HG03457 (cell line): Measurements from ENCODE around the gene EPHA3.

ENCODE experiments used
- ATAC-seq: cut with Tn5 transposase; IDR thresholded peaks from one replicate; pipeline ENCODE4 v1.9.1; 2021; ENCODE audit warnings: moderate number of reproducible peaks; ENCODE audit not compliant: unreplicated experiment

EPHA3 gene

DNA sequence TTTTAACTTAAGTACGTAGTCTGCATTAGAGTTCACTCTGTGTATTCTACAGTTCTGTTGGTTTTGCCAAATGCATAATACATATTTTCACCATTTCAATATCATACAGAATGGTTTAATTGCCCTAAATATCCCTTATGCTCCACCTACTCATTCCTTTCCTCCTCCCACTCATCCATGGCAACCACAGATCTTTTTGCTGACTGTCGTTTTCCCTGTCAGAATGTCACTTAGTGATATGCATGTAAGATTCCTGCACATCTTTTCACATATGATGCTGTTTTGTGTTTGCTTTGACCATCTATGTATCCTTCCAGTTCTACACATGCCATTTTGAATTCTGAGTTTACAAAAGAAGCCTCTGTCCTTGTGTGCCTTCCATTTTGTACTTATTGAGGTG lies 36.7 kb downstream of the EPHA3 start:
- no peak for ATAC-seq

DNA sequence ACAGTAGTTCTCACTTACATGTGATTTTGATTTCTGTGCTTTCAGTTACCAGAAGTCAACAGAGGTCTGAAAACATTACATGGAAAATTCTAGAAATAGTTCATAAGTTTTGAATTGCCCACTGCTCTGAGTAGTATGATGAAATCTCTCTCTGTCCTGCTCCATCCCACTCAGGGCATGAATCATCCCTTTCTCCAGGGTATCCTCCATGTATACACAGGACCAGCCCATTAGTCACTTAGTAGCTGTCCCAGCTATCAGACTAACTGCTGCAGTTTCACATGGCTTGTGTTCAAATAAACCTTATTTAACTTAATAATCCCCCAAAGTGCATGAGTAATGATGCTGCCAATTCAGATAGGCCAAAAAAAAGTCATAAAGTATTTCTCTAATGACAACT lies 38.6 kb downstream of the EPHA3 start:
- ATAC-seq, result no peak

DNA sequence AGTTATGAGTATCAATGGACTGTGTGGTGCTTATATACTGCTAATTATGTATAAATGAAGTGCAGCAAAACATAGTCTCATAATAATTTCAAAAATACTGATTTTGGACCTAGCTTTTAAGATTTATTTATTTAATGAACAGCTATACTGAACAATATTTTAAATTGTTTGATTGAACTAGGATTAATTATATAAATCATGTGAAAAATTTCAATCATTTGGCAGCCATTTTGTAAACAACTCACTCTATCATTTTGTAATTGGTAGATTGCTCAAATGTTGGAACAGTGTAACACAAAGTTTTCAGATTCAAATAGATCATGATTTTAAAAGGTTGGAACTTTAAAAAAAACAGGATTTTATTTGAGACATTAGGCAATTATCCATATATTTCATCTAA lies 47.0 kb downstream of the EPHA3 start:
- no peak for ATAC-seq

DNA sequence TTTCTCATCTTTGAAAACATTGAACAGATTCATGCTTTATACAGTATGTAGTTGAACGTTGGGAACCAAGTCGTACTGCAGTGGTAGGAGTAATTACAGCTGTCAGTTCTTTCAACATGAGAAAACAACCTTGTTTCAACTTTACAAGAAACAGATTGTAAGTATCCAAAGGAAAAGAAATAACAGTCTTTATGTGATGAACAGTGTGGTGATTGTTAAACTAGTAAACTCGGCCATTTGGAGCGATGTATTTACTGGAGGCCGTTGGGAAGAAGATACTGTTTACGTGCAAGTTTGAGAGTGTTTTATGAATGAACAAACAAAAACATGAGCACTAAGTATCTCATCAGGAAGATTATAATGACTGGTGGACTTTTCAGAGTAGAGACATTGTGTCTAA lies 48.4 kb downstream of the EPHA3 start:
- ATAC-seq, result no peak

DNA sequence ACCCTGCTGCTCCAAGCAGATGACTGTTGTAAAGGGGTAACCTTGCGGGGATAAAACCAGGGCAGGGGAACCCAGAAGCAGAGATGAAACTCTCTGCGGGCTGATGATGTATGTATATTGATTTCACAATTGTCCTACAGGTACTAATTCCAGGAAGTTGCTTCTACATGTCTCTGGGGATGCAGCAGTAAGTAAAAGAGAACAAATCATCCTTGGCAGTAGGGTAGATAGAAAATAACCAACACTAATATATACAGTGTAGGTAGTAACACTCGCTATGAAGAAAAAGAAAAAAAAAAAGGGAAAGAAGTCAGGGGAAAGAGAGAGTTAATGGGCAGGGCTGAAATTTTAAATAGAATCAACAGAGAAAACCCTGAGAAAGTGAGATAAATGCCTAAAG lies 50.2 kb downstream of the EPHA3 start:
- ATAC-seq, result no peak

DNA sequence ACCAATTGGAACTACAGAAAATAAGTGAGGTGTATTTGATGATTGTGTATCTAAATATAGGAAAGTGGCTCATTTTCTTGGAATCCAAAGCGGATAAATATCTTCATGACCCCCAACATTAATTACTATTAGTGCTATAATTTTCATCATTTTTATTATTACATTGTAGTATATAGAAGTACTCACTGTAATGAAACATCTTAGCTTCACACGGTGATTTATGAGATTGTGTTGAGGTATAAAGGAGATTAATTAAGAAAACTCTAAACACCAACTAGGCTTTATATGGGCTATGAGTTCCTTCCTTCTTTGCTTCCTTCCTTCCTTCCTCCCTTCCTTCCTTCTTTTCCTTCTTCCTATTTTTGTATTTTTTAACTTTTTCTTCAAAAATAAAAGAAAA lies 52.2 kb downstream of the EPHA3 start:
- ATAC-seq, result no peak

DNA sequence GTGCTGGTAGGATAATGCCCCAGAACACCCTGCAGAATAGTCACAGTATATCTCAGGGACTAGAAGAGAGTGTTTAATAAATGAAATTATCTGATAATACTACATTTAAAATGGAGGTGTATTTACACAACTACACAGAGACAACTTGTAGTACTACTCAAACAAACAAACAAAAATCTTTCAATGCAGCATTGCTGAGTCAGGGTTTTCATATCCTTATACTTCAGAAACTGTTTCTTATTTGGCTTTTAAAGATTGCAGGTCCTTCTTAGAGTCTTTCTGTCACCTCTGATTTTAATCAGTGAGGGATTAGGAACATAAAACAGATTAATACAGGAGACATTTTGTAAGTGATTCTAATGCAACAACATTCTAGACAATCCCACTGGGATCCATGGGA lies 57.4 kb downstream of the EPHA3 start:
- no peak for ATAC-seq

DNA sequence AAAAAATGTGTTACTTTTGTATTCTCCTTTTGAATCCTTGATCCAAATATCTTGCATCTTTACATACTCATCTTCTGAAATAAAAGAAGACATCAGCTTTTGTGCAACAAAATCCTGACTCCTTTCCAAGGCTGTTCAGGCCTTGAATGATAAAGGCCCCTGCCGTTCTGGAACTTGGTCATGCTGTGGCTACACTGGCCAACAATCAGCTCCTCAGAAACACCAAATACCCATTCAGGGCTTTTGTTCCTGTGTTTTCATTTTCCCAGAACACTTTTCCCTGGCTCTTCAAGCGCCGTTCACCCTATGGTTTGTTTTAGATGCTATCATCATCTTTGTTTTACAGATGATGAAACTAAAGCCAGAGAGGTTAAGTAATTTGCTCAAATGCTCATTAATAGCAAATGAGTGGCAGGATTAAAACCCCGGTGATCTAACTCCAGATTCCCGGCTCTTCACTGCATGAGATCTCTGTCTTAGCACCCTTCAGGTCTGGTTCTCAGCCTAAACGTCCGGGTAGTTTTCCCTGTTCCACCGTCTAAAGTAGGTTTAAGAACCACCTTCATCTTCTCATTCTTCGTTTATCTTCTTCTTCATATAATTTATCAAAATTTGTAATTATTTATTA lies 58.3 kb downstream of the EPHA3 start:
- no peak for ATAC-seq

DNA sequence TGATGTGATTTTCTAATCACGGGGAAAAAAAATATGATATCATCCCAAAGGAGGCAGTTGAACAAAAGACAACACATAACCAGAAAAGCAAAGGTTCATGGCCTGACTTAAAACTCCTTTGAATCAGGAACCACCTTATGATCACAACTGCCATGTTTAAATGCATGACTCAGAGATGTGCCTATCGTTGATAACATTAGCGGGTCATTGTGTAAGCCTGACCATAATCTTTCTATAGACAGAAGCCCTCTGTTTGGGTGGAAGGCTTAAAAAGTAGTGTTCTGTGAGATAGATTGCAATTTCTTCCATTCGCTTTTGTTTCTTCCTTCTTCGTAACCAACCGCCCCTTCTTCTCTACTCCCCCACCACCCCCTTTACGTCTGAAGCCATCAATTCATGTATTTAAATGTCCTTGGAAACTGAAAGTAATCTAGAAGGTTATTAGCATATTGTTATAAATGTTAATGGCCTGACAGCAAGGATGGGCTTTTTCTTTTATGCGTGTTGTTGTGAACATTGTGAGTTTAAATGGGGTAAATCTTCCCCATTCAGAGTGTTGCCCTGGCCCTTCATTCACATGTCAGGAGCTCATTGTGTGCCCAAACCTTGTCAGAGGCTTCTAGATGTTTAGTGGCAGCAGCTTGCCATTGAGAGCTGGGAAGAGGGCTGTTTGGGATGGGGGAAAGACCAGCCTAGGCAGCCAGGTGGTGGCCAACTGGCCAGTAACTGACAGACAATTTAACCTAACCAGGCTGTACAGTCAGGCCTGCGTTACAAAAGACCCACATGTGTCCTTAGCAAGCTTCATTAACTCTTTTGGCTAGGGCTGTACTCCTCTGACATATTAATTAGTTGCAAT lies 64.5 kb downstream of the EPHA3 start:
- no peak for ATAC-seq

DNA sequence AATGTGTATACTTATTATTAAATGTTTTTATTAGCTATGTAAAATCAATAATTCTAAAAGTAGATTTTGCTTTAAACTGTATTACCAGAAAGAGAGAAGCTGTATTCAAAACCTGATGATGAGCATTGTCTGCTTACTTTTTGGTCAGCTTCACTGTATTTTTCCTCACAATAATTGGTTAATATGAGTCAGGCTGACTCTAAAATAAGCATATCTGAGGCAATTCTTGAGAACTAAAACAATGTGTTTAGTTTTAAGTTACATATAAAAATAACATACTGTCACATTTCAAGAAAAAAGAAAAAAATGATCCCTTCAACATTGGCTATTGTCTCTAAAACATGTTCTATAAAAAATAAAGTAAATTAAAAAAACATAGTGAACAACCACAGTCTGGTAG lies 66.1 kb downstream of the EPHA3 start:
- no peak for ATAC-seq

DNA sequence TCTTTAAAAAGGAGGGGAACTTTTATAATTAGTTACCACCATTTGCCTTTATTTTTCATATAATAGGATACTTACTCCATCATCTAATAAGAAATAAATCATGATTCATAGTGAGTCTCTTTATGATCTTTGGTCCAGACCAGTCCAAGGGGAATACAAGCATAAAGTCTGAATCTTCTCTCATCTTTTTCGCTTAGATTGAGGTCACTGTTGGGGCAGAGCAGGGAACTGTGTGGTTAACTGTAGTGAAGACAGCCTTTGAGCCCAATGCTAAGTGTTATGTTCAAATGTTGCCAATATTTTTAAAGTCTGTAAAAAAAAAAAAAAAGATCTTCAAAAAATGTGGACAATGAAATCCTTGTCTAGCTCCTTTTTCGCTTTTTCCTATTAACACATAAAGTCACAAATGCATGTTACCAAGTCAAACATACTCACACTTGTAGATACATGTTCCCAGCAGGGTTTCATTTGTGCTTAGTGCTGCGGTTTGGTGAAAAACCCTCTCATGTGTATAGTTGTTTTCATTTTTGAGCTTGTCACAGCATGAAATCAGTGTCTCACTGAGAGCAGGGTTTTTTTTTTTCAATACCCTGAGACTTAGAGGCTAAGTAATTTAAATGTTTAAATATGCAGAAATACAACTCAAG lies 72.1 kb downstream of the EPHA3 start:
- ATAC-seq, result no peak

DNA sequence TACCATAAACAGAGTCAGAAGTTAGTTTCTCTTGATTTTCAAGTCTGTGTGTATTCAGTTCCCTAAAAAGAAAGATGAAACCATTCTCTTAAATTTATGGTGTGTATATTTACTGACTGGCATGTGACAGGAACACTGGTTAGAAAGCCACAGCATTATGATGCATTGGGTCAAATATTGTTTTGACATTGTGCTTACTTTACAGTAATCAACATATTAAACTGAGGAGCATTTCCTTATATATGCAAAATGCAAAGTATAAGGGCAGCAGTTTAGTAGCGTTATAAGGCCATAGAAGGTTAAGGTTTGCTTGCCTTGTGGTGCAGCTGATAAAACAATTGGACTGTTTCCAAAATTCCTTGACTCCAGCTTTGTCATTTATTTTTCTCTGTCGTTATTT lies 72.9 kb downstream of the EPHA3 start:
- no peak for ATAC-seq

DNA sequence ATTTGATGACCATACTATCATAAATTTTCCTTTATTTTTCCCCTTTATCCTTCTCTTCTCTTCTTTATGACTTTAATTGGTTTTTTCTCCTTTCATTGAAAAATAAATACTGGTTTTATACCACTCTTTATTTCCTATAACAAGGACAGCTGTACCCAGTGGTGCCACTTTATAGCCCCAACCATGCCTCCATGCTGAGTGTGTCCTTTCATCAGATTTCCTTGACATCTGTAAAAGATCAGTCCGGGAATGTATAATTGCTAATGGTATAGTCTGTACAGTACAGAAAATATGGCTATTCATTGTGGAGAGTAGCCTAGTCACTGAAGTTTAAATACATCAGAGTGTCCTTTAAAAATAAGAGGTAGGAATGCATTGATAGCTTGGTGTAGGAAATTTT lies 74.6 kb downstream of the EPHA3 start:
- ATAC-seq, result no peak

DNA sequence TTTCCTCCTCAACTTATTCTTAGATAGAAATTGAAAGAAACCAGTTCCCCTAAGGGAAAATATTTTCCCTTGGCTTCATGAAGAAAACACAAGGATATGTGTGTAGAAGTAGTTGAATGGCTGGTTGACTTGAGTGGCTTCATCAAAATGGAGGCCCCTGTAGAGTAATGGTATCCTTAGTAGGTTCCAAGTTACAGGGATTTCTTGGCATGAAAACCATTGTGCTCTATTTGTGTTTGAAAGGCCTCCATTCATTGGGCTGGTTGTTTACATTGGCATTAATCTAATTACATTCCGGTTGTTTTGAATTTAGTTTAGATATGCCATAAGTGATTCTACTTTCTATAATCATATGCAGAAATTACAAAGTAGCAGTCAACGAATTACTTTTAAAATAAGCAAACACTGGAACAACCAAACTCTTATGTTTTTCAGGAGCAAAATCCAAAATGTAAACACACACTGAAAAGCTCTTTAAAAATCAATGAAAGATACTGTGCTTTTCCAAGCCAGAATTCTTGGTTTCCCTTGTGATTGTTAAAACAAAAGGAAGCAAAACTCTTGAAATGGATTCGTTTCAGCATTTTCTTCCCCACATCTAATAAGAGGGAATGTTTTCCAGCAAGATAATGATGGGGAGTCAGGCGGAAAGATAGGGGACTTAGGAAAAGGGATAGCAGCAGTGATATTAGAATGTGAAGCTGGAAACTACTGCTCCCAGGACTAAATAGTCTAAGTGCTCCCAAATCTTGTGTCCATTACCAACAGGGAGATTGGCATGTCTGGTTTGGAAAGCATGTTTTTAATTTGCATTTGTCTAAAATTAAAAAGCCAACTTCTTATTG lies 77.0 kb downstream of the EPHA3 start:
- ATAC-seq, result no peak

DNA sequence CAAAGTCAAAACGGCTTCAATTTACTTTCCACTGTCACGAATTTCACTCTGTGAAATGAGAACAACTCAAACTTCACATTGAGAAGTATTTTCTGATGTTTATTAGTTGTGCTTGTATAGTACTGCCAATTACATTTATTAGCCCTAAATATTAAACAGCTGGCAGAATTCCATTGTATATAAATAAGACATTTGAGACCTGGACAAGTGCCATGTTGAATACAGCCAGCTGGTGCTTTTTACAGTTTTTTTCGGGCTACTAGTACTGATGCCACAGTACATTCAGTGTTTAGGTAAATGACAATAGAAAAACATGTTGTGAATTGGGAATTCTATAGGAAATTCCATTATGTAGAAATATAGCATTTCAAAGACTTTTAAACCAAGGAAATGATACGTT lies 79.0 kb downstream of the EPHA3 start:
- no peak for ATAC-seq

DNA sequence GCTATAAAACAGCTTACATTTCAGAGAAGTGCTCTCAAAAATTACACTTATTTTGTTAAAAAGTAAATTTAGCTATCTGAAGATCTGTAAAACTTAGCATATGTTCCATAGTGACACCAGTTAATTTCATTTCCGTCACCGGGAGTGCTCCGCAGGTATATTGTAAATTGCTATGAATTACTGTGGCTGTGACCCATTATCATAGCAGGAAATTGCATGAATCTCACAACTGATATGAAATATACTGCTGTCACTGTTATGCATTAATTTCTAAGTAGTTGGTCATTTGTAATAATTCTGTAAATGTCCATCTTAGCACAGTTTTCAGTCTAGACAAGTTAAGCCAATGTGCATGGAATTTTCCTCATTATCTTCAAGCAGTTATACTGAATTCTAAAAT lies 91.2 kb downstream of the EPHA3 start:
- ATAC-seq, result no peak

DNA sequence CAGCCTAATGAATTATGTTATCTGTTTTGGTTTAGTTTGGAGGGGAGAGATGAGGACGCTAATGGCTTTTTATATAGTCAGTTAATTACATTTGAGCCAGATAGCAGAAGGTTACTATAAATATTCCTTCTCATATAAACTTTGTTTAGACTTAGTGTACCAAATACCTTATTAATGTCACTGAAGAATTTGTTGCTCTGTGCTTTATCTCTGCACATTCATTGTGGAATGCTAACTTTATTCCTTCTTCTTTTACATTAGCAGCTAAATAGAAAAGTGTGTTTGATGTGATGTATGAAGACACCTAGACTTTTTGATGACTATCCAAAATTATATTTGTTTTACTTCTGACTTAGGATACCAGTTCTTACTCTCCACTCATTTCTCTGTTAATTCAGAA lies 105.2 kb downstream of the EPHA3 start:
- no peak for ATAC-seq

DNA sequence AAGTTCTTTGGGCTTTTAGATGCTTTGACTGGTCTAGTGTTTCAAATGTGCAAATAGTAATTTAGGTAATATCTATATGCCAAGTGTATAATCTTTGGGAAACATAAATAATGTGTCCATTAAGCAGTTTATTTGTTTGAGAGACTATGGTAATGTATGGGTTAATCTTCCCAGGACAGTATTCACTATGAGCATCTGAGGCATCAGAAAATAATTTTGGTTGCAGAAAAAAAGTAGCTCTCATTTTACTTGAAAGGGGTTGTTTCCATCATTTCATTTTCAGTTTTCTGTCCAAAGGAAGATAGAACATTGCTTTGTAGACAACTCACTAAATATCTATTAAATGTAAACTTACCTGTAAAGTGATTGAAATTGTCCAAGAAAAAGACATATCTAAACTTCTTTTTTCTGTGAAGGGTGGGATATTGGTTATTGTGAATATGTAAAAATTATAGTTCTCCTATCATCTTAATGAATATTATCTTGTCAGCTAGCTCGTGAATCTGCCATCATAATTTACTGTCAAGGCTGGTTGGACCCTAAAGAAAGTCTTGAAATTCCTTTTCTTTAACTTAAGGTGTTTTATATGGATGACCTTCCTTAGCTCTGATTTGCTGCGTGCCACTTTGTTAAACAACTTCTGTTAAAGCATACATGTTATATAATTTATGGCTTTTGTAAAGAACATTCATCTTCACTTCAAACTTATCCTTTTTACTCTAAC lies 108.8 kb downstream of the EPHA3 start:
- no peak for ATAC-seq

DNA sequence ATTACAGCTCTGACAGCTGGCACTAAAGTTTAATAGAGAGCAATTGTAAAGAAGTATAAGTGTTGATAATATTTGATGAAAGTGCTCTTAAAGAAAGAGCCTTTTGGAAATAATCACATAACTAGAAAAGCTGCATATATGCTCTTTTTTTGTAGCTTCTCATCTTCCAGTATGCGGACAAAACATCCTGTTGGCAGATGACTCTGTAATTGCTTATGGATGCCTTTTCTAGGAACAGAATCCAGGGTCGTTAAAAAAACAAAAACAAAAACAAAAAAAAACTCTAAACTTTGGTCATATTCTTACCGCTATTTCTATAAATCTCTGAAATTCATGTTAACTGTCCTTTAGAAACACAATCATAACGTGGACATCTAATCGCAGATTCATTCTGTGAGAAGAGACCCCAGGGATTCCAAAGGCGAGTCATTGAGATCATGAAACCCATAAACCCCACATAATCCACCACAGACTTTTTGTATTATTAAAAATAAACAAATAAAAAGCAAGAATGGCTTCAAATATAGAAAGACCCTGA lies 109.8 kb downstream of the EPHA3 start:
- no peak for ATAC-seq

DNA sequence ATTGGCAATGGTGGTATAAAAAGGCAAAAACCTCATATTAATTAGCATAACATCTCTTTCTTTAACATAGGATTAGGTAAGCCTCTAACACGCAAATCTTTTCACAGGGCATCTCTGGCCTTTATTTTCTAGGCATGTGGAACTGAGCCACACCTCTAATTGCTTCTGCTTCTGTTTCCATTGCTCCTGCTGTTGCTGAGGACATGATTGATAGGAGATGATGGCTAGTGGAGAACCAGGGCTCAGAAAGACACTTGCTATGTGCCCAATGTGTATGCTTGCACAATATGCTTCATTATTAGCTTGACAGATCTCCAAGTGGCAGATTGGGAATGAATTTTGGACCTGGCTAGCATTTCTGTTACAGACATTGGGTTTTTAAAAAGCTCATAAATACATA lies 114.5 kb downstream of the EPHA3 start:
- ATAC-seq, result no peak
